K562 (cell line): Measurements from ENCODE around the gene TEX52. TPM values are rescaled to one million over a fixed set of nuclear protein-coding genes. Genes with fewer than 3 reads are reported as not detected.

Experiments
- ZNF408 ChIP-seq: fragments of 250-450 bp; sonication (Bioruptor Pico); IDR thresholded peaks from 2 replicates; pipeline ENCODE4 v1.4.0; 2020; ENCODE audit warnings: low read depth, mild to moderate bottlenecking, moderate library complexity
- polyA plus RNA-seq, 8 experiments: library from polyadenylated mRNA; depleted of rRNA in 4 of 8; stranded (reverse) in 5 of 8; unstranded in 3 of 8; fragments of >200 nt; fragmentation: Nextera tagmentation in 2 of 8; fragmentation: Illumina TruSeq in 1 of 8; extraction: Ambion mirVana in 2 of 8; extraction: Trizol in 1 of 8; gene quantifications; 2 replicates each; pipeline versions ENCODE4 v1.2.1 to v1.2.3, GENCODE V29; 2011 to 2014; ENCODE audit warnings: inconsistent platforms in 1 of 8, missing spikeins in 1 of 8
- total RNA-seq, 7 experiments: library from RNA; depleted of rRNA in 6 of 7; stranded (reverse); fragments of >200 nt in 6 of 7; fragmentation: Illumina TruSeq in 2 of 7; extraction: Trizol in 2 of 7; gene quantifications; 2 replicates each; pipeline versions ENCODE4 v1.2.1 to v1.2.3, GENCODE V29; 2011 to 2021; ENCODE audit warnings: low replicate concordance in 1 of 7
- TF ChIP-seq, protein P1 (sequence below): fragments of 450-650 bp; IDR thresholded peaks from 2 replicates; pipeline ENCODE4 v1.6.1; 2016; ENCODE audit warnings: mild to moderate bottlenecking, moderate library complexity

The TEX52 gene
- total and polyA plus RNA-seq, 9 of the 15 experiments (the other 6 are each of a cell fraction or from before 2014, with no cell fraction given), result not detected

- TF ChIP-seq, protein P1, sequence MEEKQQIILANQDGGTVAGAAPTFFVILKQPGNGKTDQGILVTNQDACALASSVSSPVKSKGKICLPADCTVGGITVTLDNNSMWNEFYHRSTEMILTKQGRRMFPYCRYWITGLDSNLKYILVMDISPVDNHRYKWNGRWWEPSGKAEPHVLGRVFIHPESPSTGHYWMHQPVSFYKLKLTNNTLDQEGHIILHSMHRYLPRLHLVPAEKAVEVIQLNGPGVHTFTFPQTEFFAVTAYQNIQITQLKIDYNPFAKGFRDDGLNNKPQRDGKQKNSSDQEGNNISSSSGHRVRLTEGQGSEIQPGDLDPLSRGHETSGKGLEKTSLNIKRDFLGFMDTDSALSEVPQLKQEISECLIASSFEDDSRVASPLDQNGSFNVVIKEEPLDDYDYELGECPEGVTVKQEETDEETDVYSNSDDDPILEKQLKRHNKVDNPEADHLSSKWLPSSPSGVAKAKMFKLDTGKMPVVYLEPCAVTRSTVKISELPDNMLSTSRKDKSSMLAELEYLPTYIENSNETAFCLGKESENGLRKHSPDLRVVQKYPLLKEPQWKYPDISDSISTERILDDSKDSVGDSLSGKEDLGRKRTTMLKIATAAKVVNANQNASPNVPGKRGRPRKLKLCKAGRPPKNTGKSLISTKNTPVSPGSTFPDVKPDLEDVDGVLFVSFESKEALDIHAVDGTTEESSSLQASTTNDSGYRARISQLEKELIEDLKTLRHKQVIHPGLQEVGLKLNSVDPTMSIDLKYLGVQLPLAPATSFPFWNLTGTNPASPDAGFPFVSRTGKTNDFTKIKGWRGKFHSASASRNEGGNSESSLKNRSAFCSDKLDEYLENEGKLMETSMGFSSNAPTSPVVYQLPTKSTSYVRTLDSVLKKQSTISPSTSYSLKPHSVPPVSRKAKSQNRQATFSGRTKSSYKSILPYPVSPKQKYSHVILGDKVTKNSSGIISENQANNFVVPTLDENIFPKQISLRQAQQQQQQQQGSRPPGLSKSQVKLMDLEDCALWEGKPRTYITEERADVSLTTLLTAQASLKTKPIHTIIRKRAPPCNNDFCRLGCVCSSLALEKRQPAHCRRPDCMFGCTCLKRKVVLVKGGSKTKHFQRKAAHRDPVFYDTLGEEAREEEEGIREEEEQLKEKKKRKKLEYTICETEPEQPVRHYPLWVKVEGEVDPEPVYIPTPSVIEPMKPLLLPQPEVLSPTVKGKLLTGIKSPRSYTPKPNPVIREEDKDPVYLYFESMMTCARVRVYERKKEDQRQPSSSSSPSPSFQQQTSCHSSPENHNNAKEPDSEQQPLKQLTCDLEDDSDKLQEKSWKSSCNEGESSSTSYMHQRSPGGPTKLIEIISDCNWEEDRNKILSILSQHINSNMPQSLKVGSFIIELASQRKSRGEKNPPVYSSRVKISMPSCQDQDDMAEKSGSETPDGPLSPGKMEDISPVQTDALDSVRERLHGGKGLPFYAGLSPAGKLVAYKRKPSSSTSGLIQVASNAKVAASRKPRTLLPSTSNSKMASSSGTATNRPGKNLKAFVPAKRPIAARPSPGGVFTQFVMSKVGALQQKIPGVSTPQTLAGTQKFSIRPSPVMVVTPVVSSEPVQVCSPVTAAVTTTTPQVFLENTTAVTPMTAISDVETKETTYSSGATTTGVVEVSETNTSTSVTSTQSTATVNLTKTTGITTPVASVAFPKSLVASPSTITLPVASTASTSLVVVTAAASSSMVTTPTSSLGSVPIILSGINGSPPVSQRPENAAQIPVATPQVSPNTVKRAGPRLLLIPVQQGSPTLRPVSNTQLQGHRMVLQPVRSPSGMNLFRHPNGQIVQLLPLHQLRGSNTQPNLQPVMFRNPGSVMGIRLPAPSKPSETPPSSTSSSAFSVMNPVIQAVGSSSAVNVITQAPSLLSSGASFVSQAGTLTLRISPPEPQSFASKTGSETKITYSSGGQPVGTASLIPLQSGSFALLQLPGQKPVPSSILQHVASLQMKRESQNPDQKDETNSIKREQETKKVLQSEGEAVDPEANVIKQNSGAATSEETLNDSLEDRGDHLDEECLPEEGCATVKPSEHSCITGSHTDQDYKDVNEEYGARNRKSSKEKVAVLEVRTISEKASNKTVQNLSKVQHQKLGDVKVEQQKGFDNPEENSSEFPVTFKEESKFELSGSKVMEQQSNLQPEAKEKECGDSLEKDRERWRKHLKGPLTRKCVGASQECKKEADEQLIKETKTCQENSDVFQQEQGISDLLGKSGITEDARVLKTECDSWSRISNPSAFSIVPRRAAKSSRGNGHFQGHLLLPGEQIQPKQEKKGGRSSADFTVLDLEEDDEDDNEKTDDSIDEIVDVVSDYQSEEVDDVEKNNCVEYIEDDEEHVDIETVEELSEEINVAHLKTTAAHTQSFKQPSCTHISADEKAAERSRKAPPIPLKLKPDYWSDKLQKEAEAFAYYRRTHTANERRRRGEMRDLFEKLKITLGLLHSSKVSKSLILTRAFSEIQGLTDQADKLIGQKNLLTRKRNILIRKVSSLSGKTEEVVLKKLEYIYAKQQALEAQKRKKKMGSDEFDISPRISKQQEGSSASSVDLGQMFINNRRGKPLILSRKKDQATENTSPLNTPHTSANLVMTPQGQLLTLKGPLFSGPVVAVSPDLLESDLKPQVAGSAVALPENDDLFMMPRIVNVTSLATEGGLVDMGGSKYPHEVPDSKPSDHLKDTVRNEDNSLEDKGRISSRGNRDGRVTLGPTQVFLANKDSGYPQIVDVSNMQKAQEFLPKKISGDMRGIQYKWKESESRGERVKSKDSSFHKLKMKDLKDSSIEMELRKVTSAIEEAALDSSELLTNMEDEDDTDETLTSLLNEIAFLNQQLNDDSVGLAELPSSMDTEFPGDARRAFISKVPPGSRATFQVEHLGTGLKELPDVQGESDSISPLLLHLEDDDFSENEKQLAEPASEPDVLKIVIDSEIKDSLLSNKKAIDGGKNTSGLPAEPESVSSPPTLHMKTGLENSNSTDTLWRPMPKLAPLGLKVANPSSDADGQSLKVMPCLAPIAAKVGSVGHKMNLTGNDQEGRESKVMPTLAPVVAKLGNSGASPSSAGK, result no peak
- no peak for TF ChIP-seq ZNF408
- TF ChIP-seq, all 486 proteins: peak for 0
These were observed 3.3 kb upstream of the TEX52 start (continued) for GRCh38 chr12:2860170-2860569.
